Body of pancreas (tissue), 4 donors: ENCODE results near the gene PFKFB3.

ENCODE experiments used
- POLR2A ChIP-seq, 3 donors: fragments of 450-650 bp; IDR thresholded peaks; one replicate each; pipeline ENCODE4 v1.6.1; 2016; ENCODE audit warnings: antibody characterized with exemption in 3 of 3, mild to moderate bottlenecking in 2 of 3
- TF ChIP-seq, protein P1 (sequence below), 7 experiments: fragments of 450-650 bp in 4 of 7; fragments of 200-600 bp in 3 of 7; sonication (generic) in 3 of 7; IDR thresholded peaks; one replicate each; pipeline ENCODE4 v1.5.1; 2016 to 2019; ENCODE audit warnings: antibody characterized with exemption in 7 of 7

DNA sequence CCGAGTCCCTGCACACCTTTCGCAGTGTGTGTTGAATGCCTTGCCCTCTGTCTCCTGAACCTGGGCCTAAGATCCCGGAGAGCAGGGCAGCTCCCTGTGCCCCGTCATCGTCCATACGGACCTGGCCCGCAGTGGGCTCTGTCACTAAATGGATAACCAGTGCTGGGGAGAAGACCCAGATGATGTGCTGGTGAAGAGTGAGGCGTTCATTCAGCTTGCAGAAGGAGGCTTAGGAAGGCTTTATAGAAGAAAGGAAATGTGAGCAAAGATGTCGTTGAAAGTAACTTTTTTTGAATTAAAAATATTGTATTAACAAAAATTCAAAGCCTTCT is 34.4 kb downstream of the PFKFB3 start:
- no peak for TF ChIP-seq POLR2A (IDR thresholded peaks at IDR 0.05)
- TF ChIP-seq, protein P1, sequence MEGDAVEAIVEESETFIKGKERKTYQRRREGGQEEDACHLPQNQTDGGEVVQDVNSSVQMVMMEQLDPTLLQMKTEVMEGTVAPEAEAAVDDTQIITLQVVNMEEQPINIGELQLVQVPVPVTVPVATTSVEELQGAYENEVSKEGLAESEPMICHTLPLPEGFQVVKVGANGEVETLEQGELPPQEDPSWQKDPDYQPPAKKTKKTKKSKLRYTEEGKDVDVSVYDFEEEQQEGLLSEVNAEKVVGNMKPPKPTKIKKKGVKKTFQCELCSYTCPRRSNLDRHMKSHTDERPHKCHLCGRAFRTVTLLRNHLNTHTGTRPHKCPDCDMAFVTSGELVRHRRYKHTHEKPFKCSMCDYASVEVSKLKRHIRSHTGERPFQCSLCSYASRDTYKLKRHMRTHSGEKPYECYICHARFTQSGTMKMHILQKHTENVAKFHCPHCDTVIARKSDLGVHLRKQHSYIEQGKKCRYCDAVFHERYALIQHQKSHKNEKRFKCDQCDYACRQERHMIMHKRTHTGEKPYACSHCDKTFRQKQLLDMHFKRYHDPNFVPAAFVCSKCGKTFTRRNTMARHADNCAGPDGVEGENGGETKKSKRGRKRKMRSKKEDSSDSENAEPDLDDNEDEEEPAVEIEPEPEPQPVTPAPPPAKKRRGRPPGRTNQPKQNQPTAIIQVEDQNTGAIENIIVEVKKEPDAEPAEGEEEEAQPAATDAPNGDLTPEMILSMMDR (IDR thresholded peaks at IDR 0.05), result no peak
